ENCODE results near the gene PSKH1. TPM values are rescaled to one million over a fixed set of nuclear protein-coding genes. Genes with fewer than 3 reads are reported as not detected.

PSKH1 gene
- total RNA-seq, 2 experiments from 2014 or later: 11.4 to 13.3 TPM

DNA sequence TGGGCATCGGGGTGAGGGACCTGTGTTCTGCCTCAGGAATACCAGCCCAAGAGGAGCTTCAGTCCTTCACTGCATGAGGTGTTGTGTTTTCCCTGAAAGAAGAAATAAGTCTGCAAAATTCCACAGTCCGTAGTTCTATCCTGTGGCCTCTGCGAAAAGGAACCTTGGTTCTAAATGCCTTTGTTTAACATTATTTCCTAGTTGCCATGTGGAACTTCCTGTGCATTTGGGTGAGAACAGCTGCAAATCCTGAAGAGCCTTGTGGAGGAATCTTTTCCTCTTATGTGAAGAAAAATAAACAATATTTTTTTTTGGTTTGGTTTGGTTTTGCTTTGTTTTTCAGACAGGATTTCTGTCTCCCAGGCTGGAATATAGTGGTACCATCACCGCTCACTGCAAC lies 9.8 kb downstream of the PSKH1 start:
- H3K4me1 Mint-ChIP-seq (ENCODE audit: low read depth): peaks cover 16% of the 10 kb centered on the region
- TF ChIP-seq, protein P1, sequence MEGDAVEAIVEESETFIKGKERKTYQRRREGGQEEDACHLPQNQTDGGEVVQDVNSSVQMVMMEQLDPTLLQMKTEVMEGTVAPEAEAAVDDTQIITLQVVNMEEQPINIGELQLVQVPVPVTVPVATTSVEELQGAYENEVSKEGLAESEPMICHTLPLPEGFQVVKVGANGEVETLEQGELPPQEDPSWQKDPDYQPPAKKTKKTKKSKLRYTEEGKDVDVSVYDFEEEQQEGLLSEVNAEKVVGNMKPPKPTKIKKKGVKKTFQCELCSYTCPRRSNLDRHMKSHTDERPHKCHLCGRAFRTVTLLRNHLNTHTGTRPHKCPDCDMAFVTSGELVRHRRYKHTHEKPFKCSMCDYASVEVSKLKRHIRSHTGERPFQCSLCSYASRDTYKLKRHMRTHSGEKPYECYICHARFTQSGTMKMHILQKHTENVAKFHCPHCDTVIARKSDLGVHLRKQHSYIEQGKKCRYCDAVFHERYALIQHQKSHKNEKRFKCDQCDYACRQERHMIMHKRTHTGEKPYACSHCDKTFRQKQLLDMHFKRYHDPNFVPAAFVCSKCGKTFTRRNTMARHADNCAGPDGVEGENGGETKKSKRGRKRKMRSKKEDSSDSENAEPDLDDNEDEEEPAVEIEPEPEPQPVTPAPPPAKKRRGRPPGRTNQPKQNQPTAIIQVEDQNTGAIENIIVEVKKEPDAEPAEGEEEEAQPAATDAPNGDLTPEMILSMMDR (IDR thresholded peaks at IDR 0.05): no peak
- H3K27ac Mint-ChIP-seq: no peak overlapping the region
- peaks cover 25% of the 10 kb centered on the region for H3K36me3 Mint-ChIP-seq (ENCODE audit: low read depth)
- POLR2A ChIA-PET: no interaction called here
- CTCF ChIA-PET: interaction anchor here (1.3 kb wide), 1 partner anchor 138 kb away, joined by 4 read pairs; no protein-coding TSS in a partner anchor
- H3K27me3 ChIP-seq (ENCODE audit: control insufficient read depth in 1 of 2, insufficient read depth in 2 of 2, low read length in 2 of 2): no peaks in the 10 kb centered on the region
- DNase-seq: no peak
- no peaks in the 10 kb centered on the region for H3K27me3 Mint-ChIP-seq
- no peaks in the 10 kb centered on the region for H3K4me1 ChIP-seq (ENCODE audit: insufficient read depth, low read length)
- H3K4me3 ChIP-seq (ENCODE audit: low read length): no peak overlapping the region
- no peak for ATAC-seq (ENCODE audit: poor library complexity)
- H3K36me3 ChIP-seq (ENCODE audit: insufficient read depth, low read length): peaks cover 14% of the 10 kb centered on the region
- H3K27ac ChIP-seq (ENCODE audit: low read depth in 1 of 2, low read length in 2 of 2): no peak overlapping the region
- no peaks in the 10 kb centered on the region for H3K9me3 ChIP-seq (ENCODE audit: control insufficient read depth in 1 of 2, insufficient read depth in 1 of 2, low read length in 2 of 2)
- intact Hi-C loops (cut with DNase I, micrococcal nuclease): no loop called here
- no peaks in the 10 kb centered on the region for H3K9me3 Mint-ChIP-seq
- H3K4me3 Mint-ChIP-seq: no peak overlapping the region

GRCh38 chr16:67907397-67908180 lies 14.5 kb downstream of the PSKH1 start:
- no peak overlapping the region for H3K4me3 ChIP-seq (ENCODE audit: low read length)

GRCh38 chr16:67909056-67909742 lies 16.1 kb downstream of the PSKH1 start:
- Histone ChIP-seq H3K9me3 (ENCODE audit: control insufficient read depth in 1 of 2, insufficient read depth in 1 of 2, low read length in 2 of 2) (no peaks in the 10 kb centered on the region), H3K36me3 (ENCODE audit: insufficient read depth, low read length) (peaks cover 38% of the 10 kb centered on the region), H3K27me3 (ENCODE audit: control insufficient read depth in 1 of 2, insufficient read depth in 2 of 2, low read length in 2 of 2) (no peaks in the 10 kb centered on the region), H3K4me1 (ENCODE audit: insufficient read depth, low read length) (no peaks in the 10 kb centered on the region), H3K4me3 (ENCODE audit: low read length) (no peak overlapping the region), H3K27ac (ENCODE audit: low read depth in 1 of 2, low read length in 2 of 2) (no peak overlapping the region)
- Mint-ChIP-seq H3K4me1 (ENCODE audit: low read depth) (peaks cover 5% of the 10 kb centered on the region), H3K4me3 (no peak overlapping the region), H3K9me3 (no peaks in the 10 kb centered on the region), H3K27me3 (no peaks in the 10 kb centered on the region), H3K27ac (no peak overlapping the region), H3K36me3 (ENCODE audit: low read depth) (peaks cover 48% of the 10 kb centered on the region)
- DNase-seq (no peak), ATAC-seq (ENCODE audit: poor library complexity) (no peak)
- ChIA-PET CTCF (no interaction called here), POLR2A (interaction anchor here (0.6 kb wide), 1 partner anchor 16 kb away, joined by 3 read pairs; no protein-coding TSS in a partner anchor)
- intact Hi-C loops (cut with DNase I, micrococcal nuclease): no loop called here
- TF ChIP-seq, protein P1 (IDR thresholded peaks at IDR 0.05): no peak

More at GRCh38 chr16:67907397-67908180, 14.5 kb downstream of the PSKH1 start:
- H3K4me1 Mint-ChIP-seq (ENCODE audit: low read depth): peaks cover 5% of the 10 kb centered on the region
- TF ChIP-seq, protein P1 (IDR thresholded peaks at IDR 0.05): no peak
- intact Hi-C loops (cut with DNase I, micrococcal nuclease): no loop called here
- DNase-seq (no peak), ATAC-seq (ENCODE audit: poor library complexity) (no peak)
- H3K36me3 Mint-ChIP-seq (ENCODE audit: low read depth): peaks cover 50% of the 10 kb centered on the region
- no peaks in the 10 kb centered on the region for H3K4me1 ChIP-seq (ENCODE audit: insufficient read depth, low read length)
- H3K27me3 Mint-ChIP-seq: no peaks in the 10 kb centered on the region
- no peak overlapping the region for H3K27ac ChIP-seq (ENCODE audit: low read depth in 1 of 2, low read length in 2 of 2)
- no peak overlapping the region for H3K27ac Mint-ChIP-seq
- no peaks in the 10 kb centered on the region for H3K9me3 ChIP-seq (ENCODE audit: control insufficient read depth in 1 of 2, insufficient read depth in 1 of 2, low read length in 2 of 2)
- ChIA-PET CTCF (no interaction called here), POLR2A (interaction anchor here (0.9 kb wide), 1 partner anchor 15 kb away, joined by 3 read pairs; the partner anchor contains the start of gene PSKH1)
- H3K27me3 ChIP-seq (ENCODE audit: control insufficient read depth in 1 of 2, insufficient read depth in 2 of 2, low read length in 2 of 2): no peaks in the 10 kb centered on the region
- no peaks in the 10 kb centered on the region for H3K9me3 Mint-ChIP-seq
- H3K36me3 ChIP-seq (ENCODE audit: insufficient read depth, low read length): peaks cover 32% of the 10 kb centered on the region
- H3K4me3 Mint-ChIP-seq: no peak overlapping the region

Measured in CD4-positive, alpha-beta T cell (primary cell).